ENCODE results near the gene NAA16.
"Not testable (repeated sequence)": the region's sequence is repeated elsewhere in the genome, so short reads cannot be mapped to it uniquely, and the experiment has no call there.

Gene NAA16

GRCh38 chr13:41421983-41422382, 110.9 kb downstream of the NAA16 start:
- not testable (repeated sequence) for H3K27me3 Mint-ChIP-seq (ENCODE audit: low read depth); H3K4me3 Mint-ChIP-seq; H3K4me1 Mint-ChIP-seq (ENCODE audit: low read depth); H3K9me3 Mint-ChIP-seq; H3K36me3 Mint-ChIP-seq (ENCODE audit: low read depth); H3K27ac Mint-ChIP-seq

DNA sequence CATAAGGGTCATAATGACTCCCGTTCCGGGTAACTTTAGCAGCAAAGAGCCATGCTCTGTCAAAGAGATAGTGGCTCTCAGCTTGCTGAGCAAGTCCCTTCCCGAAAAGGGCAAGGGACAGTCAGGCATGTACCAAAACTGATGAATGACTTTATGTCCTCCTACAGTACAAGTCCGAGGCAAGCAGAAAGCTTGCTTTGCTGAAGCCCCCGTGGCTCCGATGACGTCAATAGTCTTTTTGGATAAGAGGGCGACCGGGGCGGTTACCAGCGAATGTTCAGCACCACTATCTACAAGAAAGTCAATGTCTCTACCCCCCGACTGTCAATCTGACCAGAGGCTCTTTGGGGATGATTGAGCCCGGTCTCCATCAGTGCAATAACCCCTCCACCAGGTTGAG, 112.2 kb downstream of the NAA16 start:
- H3K27ac Mint-ChIP-seq; H3K4me3 Mint-ChIP-seq; H3K27me3 Mint-ChIP-seq (ENCODE audit: low read depth): not testable (repeated sequence)

DNA sequence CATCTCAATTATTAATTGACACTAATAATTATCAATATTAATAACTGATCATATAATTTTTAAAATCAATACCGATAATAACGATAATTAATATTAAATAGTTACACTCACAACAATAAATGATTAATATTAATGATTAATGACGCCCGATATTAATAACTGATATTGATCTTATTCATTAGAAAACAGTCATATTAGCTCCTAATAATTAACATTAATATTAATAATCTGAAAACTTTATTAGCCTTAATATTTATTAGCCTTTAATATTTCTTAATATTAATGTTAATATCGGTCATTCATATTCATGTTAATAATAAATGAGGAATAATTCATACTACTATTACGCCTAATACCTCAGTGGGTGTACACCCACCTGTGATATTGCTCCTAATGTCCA, 113.6 kb downstream of the NAA16 start:
- not testable (repeated sequence) for H3K9me3 Mint-ChIP-seq; H3K4me3 Mint-ChIP-seq; H3K36me3 Mint-ChIP-seq (ENCODE audit: low read depth); H3K4me1 Mint-ChIP-seq (ENCODE audit: low read depth); H3K27ac Mint-ChIP-seq; H3K27me3 Mint-ChIP-seq (ENCODE audit: low read depth)

More for the DNA sequence above, 112.2 kb downstream of the NAA16 start:
- H3K4me1 Mint-ChIP-seq (ENCODE audit: low read depth); H3K36me3 Mint-ChIP-seq (ENCODE audit: low read depth); H3K9me3 Mint-ChIP-seq: not testable (repeated sequence)

- H3K27ac Mint-ChIP-seq, result no peak overlapping the region
- no peaks in the 10 kb centered on the region for H3K36me3 Mint-ChIP-seq (ENCODE audit: low read depth)
- H3K9me3 Mint-ChIP-seq, result no peaks in the 10 kb centered on the region
- peaks cover 8% of the 10 kb centered on the region for H3K4me1 Mint-ChIP-seq (ENCODE audit: low read depth)
- no peak overlapping the region for H3K4me3 Mint-ChIP-seq
- no peaks in the 10 kb centered on the region for H3K27me3 Mint-ChIP-seq (ENCODE audit: low read depth)
Observed at GRCh38 chr13:41426047-41426446, 115.0 kb downstream of the NAA16 start.
